T-helper 17 cell (primary cell): ENCODE results near the gene ARHGAP23. TPM values are rescaled to one million over a fixed set of nuclear protein-coding genes. Genes with fewer than 3 reads are reported as not detected.

Experiments used
- ATAC-seq: fragments of 150-1000 bp; cut with Tn5 transposase; 2 replicates; pipeline ENCODE4 v1.10.0; 2021; ENCODE audit warnings: mild to moderate bottlenecking, moderate library complexity
- DNase-seq, 3 donors: peaks; one replicate each; pipeline versions ENCODE4 v3.0.0 to v3.0.0-alpha.2; 2020 to 2021
- H3K9me3 ChIP-seq: one replicate; pipeline ENCODE4 v1.7.0; 2013; ENCODE audit warnings: low read length, mild to moderate bottlenecking; ENCODE audit not compliant: control insufficient read depth, poor library complexity, severe bottlenecking
- H3K27ac Mint-ChIP-seq: one replicate; pipeline ENCODE4 v1.8.0; 2022; ENCODE audit warnings: mild to moderate bottlenecking, moderate library complexity, mixed read lengths
- H3K27me3 Mint-ChIP-seq: one replicate; pipeline ENCODE4 v1.8.0; 2022; ENCODE audit warnings: mixed read lengths
- H3K36me3 Mint-ChIP-seq: one replicate; pipeline ENCODE4 v1.8.0; 2022; ENCODE audit warnings: low read depth, mixed read lengths
- H3K4me1 Mint-ChIP-seq: one replicate; pipeline ENCODE4 v1.8.0; 2022; ENCODE audit warnings: mild to moderate bottlenecking, mixed read lengths
- H3K4me3 Mint-ChIP-seq: one replicate; pipeline ENCODE4 v1.8.0; 2022; ENCODE audit warnings: mild to moderate bottlenecking, moderate library complexity, mixed read lengths
- total RNA-seq, 4 donors: library from RNA in 2 of 4; stranded (reverse) in 2 of 4; gene quantifications; one replicate each; pipeline ENCODE4 v1.2.3 and lab custom pipeline; 2022 to 2026

ARHGAP23 gene
- total RNA-seq, 2 donors from 2014 or later: 0.39 to 0.47 TPM

DNA sequence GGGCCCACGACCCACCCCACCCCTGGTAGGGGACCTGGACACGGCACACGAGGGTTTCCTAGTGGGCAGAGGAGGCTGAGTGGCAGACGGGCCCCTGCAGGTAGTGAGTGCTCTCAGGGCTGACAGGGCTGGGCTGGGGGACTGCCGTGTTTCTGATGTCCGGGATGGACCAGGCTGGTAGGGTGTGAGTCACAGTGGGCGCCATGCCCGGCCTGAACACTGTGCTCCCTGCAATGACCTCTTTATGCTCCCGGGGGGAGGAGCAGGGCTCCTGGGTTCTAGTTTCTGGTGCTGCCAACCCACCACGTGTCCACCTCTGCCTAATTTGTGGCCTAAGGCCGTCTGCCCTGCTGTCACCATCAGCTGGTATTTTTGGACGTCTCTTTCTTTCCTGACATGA lies 26.3 kb downstream of the ARHGAP23 start:
- Mint-ChIP-seq H3K36me3 (peaks cover 11% of the 10 kb centered on the region), H3K27ac (no peak overlapping the region), H3K4me1 (peaks cover 22% of the 10 kb centered on the region), H3K27me3 (peaks cover 68% of the 10 kb centered on the region), H3K4me3 (no peak overlapping the region)
- H3K9me3 ChIP-seq: no peaks in the 10 kb centered on the region
- ATAC-seq (no peak), DNase-seq (no peak)

GRCh38 chr17:38455288-38455915 lies 27.1 kb downstream of the ARHGAP23 start:
- H3K36me3 Mint-ChIP-seq: peaks cover 11% of the 10 kb centered on the region
- no peak overlapping the region for H3K27ac Mint-ChIP-seq
- no peak for DNase-seq
- H3K27me3 Mint-ChIP-seq: peaks cover 67% of the 10 kb centered on the region
- H3K4me1 Mint-ChIP-seq: peaks cover 22% of the 10 kb centered on the region
- no peaks in the 10 kb centered on the region for H3K9me3 ChIP-seq
- ATAC-seq: no peak
- H3K4me3 Mint-ChIP-seq: no peak overlapping the region

DNA sequence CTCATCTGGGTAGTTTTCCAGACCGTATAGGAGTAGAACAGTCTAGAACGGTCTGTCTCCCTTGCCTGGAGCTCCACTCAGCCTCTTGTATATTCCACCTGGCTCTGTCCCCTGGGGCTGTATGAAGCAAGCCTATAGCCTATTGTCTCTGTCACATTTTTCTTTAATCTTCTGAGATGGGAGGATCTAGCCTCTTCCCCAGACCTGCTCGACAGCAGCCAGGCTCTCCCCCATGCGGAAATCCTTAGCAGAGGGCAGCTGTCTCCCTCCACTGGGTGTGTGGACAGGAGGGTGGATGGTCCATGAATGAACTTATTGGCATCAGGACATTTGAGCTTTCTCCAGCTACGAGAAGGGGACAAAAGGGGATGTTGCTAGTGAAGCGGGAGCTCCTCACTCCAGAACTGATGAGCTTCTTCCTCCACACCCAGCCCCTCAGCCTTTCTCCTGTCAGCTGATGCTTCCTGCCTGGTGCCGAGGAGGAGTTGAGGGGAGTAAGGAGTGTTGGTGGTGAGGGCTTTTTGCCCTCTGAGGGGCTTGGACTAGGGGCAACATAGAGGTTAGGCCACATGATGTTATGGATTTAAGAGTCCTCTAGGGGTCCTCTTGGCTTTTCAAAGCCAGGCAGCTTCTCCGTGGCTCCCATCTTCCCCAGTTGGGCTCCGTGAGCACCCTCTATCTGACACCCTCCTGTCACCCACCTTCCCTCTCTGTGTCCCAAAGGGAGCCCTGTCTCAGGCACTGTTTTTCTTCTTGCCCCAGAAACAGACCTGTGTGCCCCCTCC lies 28.0 kb downstream of the ARHGAP23 start:
- Mint-ChIP-seq H3K4me3 (no peak overlapping the region), H3K4me1 (peaks cover 22% of the 10 kb centered on the region), H3K36me3 (peaks cover 11% of the 10 kb centered on the region), H3K27me3 (peaks cover 63% of the 10 kb centered on the region), H3K27ac (peak overlapping the region; percentile 14)
- no peaks in the 10 kb centered on the region for H3K9me3 ChIP-seq
- DNase-seq (no peak), ATAC-seq (no peak)

DNA sequence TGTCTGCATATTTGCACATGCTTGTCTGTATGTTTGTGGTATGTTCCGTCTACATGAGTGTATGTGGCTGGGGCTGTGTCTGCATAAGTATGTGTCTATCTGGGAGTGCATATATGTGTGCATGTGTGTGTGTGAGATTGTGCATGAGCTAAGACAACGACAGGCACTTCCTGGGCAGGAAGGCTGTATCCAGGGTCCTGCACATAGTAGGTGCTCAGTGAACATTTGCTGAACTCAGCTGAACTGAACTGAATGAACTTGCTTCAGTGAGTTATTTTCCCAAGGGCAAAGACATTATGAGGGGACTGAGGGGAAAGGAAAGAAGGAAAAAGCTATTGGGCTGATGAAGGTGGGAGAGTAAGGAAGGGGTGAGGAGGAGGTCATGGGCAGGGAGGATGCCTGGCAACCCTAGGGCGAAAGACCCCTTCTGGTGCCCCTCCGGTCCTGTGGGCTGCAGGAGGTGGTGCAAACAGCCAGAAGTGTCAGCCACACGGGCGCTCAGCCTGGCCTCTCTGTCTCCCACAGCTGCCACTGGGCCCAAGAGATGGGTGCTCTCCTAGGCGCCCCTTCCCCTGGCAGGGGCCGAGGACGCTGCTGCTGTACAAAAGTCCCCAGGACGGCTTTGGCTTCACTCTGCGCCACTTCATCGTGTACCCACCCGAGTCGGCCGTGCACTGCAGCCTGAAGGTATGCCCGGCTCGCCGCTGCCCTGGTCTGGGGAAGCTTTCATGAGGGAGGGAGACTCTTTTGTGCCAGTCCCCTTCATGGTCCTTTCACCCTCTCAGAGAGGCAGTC lies 29.5 kb downstream of the ARHGAP23 start:
- no peak overlapping the region for H3K4me3 Mint-ChIP-seq
- H3K9me3 ChIP-seq: no peaks in the 10 kb centered on the region
- DNase-seq: no peak
- no peak for ATAC-seq
- H3K36me3 Mint-ChIP-seq: peaks cover 6% of the 10 kb centered on the region
- peaks cover 52% of the 10 kb centered on the region for H3K27me3 Mint-ChIP-seq
- H3K4me1 Mint-ChIP-seq: peaks cover 17% of the 10 kb centered on the region
- H3K27ac Mint-ChIP-seq: no peak overlapping the region

- Mint-ChIP-seq H3K4me1 (peaks cover 11% of the 10 kb centered on the region), H3K27me3 (peaks cover 49% of the 10 kb centered on the region), H3K4me3 (no peak overlapping the region), H3K27ac (no peak overlapping the region), H3K36me3 (no peaks in the 10 kb centered on the region)
- DNase-seq (no peak), ATAC-seq (no peak)
- H3K9me3 ChIP-seq: no peaks in the 10 kb centered on the region
Observed at GRCh38 chr17:38458521-38458920, 30.3 kb downstream of the ARHGAP23 start.

DNA sequence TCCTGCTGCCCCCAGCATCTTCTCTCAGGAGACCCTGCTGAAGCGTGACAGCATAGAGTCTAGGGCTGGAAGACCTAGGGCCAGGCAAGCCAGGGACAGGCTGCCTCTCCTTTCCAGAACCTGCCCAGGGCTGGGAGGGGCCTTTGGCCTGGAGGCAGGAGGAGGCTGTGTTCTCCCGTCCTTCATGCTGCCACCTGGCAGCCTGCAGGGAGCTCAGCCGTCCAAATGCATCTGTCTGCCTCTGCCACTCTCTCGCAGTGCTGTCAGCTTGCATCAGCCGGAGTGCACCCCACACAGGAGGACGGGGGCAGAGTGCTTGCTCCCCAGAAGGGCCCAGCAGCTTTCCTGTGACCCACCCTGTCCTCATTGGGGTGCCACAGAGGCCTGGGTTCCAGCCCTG lies 31.3 kb downstream of the ARHGAP23 start:
- H3K4me3 Mint-ChIP-seq: no peak overlapping the region

DNA sequence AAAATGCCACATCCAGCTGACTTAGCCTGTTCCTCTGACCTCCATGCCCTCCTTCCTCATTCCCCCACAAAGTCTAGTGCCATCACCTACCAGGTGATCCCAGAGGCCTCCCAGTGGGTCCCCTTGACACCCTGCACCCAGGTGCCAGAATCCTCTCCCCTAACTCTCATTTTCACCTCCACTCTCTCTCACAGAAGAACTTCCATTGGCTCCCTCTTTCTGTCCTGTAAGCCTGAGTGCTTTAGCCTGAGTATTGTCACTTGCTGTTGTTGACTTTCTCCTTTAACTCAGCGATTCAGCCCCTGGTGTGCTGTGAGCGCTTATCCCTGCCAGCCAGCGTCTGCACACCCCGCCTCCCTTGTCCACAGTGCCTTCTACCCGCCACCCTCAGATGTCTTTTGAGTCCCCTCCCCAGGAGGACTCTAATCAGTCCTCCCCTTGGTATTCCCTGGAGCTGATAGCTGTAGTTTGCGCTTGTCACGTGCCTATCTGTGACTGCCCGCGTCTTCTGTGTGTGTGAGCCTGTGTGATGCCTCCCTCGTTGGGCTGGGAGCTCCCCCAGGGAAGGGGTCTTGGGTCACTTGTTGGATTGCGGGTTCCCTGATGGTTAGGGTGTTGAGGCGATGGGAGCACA lies 31.9 kb downstream of the ARHGAP23 start:
- H3K4me3 Mint-ChIP-seq: no peak overlapping the region
- no peak overlapping the region for H3K27ac Mint-ChIP-seq
- DNase-seq (no peak), ATAC-seq (no peak)
- H3K27me3 Mint-ChIP-seq: peaks cover 52% of the 10 kb centered on the region
- H3K4me1 Mint-ChIP-seq: peaks cover 5% of the 10 kb centered on the region
- no peaks in the 10 kb centered on the region for H3K9me3 ChIP-seq
- H3K36me3 Mint-ChIP-seq: peaks cover 6% of the 10 kb centered on the region

More for the DNA sequence above, 31.3 kb downstream of the ARHGAP23 start:
- peaks cover 58% of the 10 kb centered on the region for H3K27me3 Mint-ChIP-seq
- DNase-seq (no peak), ATAC-seq (no peak)
- peaks cover 6% of the 10 kb centered on the region for H3K36me3 Mint-ChIP-seq
- peaks cover 11% of the 10 kb centered on the region for H3K4me1 Mint-ChIP-seq
- H3K27ac Mint-ChIP-seq: no peak overlapping the region
- H3K9me3 ChIP-seq: no peaks in the 10 kb centered on the region

- no peak for DNase-seq
- H3K36me3 Mint-ChIP-seq: peaks cover 6% of the 10 kb centered on the region
Observed at GRCh38 chr17:38460716-38461630, 32.7 kb downstream of the ARHGAP23 start.

GRCh38 chr17:38461683-38462082 lies 33.4 kb downstream of the ARHGAP23 start:
- peaks cover 6% of the 10 kb centered on the region for H3K36me3 Mint-ChIP-seq
- DNase-seq (no peak), ATAC-seq (no peak)
- peaks cover 42% of the 10 kb centered on the region for H3K27me3 Mint-ChIP-seq
- H3K4me1 Mint-ChIP-seq: peaks cover 5% of the 10 kb centered on the region
- no peak overlapping the region for H3K4me3 Mint-ChIP-seq
- H3K27ac Mint-ChIP-seq: no peak overlapping the region
- no peaks in the 10 kb centered on the region for H3K9me3 ChIP-seq

More at GRCh38 chr17:38460716-38461630, 32.7 kb downstream of the ARHGAP23 start:
- Mint-ChIP-seq H3K27ac (no peak overlapping the region), H3K4me3 (no peak overlapping the region), H3K4me1 (peaks cover 5% of the 10 kb centered on the region), H3K27me3 (peaks cover 49% of the 10 kb centered on the region)
- ATAC-seq: no peak
- no peaks in the 10 kb centered on the region for H3K9me3 ChIP-seq

DNA sequence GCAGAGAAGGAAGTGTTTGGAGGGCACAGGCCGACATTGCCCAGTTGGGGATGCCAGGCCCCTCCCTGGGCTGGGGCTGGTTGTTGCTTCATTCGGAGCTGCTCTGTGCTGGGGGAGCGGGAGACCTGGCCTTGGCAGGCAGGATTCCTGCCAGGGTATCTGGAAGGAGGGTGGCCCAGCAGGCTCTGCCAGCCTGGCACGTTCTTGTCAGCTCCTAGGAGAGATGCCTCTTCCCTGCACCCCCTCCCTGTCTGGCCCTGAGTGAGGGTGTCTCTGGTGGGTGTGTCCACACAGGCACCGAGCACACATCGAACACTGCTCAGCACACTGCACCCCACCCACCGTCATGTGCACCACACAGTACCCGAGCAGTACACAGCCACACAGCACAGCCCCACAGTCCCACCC lies 35.2 kb downstream of the ARHGAP23 start:
- Mint-ChIP-seq H3K4me3 (no peak overlapping the region), H3K27ac (no peak overlapping the region), H3K4me1 (no peaks in the 10 kb centered on the region), H3K27me3 (peaks cover 40% of the 10 kb centered on the region), H3K36me3 (peaks cover 14% of the 10 kb centered on the region)
- H3K9me3 ChIP-seq: no peaks in the 10 kb centered on the region
- ATAC-seq (no peak), DNase-seq (no peak)

DNA sequence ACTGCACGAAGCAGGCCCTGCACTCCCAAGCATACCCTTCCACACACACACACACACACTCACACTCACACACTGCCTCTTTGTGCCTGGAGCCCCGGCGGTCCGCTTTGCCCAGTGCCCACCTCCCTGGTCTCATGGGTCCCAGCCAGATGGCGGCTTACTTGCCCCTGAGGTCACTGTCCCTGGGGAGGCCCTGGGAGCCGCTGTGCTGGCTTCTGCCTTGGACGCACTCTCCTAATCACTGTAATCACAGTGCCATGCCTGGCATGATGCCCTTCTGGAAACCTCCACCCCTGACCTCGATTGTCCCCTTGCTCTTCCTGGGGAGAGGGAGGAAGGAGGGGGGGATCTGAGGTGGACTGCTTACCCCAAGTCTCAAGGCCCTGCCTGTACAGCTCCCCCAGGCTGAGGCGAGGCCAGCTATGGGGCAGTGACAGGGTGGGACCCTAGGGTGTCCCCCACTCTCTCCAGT lies 36.0 kb downstream of the ARHGAP23 start:
- Mint-ChIP-seq H3K4me1 (no peaks in the 10 kb centered on the region), H3K27ac (no peak overlapping the region), H3K27me3 (peaks cover 35% of the 10 kb centered on the region), H3K4me3 (no peak overlapping the region), H3K36me3 (peaks cover 14% of the 10 kb centered on the region)
- DNase-seq (no peak), ATAC-seq (no peak)
- no peaks in the 10 kb centered on the region for H3K9me3 ChIP-seq

DNA sequence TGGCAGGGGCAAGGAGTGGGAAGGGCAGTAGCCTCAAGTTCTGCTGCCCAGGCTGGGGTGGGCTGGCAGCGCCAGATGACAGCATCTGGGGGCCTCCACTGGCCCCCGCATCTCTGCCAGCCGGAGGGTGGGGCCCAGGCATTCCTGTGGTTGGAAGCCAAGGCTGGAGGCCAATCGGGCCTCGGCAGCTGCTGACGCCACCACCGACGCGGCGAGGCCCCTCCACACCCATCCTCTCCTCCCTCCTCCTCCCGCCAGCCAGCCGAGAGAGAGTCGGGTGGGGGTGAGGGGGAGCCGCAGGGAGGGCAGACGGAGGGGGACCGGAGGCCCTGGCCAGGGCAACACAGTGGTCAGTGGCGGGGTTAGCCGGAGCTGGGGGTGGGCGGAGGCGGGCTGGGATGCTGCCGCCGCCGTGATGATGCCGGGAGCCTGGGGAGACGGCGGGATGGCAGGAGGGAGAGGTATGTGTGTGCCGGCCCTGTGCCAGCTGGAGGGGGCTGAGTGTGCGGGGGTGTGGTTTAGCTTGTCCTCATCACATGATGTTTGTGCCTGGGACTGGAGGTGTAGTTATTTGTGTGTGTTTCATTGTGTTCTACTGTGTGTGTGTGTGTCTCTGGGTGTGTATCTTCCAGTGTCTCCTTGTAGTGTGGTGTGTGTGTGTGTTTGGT lies 36.6 kb downstream of the ARHGAP23 start:
- H3K36me3 Mint-ChIP-seq: peaks cover 14% of the 10 kb centered on the region
- H3K4me3 Mint-ChIP-seq: no peak overlapping the region
- no peak for DNase-seq
- ATAC-seq: no peak
- H3K4me1 Mint-ChIP-seq: no peaks in the 10 kb centered on the region
- no peak overlapping the region for H3K27ac Mint-ChIP-seq
- peaks cover 34% of the 10 kb centered on the region for H3K27me3 Mint-ChIP-seq
- no peaks in the 10 kb centered on the region for H3K9me3 ChIP-seq
